ENCODE results near the gene PLA2G15.

PLA2G15 gene

DNA sequence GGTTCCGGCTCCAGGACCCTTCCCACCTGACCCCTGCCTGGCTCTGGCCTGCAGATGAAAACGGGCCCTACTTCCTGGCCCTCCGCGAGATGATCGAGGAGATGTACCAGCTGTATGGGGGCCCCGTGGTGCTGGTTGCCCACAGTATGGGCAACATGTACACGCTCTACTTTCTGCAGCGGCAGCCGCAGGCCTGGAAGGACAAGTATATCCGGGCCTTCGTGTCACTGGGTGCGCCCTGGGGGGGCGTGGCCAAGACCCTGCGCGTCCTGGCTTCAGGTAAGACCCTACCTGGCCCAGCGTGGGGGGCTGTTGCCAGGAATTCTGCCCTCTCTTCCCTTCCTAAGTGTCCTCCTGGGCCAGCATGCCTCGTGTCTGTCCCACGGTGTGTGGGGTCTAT is 10.5 kb downstream of the PLA2G15 start:
- DNase-seq: no peak

DNA sequence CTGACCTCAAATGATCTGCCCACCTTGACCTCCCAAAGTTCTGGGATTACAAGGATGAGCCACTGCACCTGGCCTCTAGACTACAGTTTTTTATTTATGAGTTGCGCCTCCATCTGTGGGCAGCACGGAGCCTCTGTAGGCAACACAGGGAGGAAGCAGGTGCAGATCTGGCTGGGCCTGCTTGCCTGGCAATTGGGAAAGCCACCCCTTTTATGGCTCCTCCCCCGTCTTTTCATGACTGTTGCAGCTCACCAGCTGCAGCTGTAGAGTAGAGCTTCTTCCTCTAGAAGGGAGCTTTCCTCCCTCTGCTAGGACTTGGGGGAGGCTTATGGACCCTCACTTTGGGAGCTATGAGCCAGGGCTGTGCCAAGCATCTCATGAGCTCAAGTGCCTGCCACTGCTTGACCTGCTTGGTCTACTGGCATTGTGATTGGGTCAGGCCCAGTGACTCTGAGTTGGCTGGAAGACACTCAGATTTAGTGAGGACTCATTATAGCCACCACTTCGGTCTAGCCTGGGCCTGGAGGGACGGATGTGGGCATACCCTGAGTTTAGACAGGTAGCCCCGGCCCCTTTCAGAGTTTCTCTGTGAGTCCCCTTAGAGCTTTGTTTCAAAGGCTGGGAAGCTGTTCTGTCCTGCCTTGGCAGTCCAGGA is 12.2 kb downstream of the PLA2G15 start:
- DNase-seq: no peak

DNA sequence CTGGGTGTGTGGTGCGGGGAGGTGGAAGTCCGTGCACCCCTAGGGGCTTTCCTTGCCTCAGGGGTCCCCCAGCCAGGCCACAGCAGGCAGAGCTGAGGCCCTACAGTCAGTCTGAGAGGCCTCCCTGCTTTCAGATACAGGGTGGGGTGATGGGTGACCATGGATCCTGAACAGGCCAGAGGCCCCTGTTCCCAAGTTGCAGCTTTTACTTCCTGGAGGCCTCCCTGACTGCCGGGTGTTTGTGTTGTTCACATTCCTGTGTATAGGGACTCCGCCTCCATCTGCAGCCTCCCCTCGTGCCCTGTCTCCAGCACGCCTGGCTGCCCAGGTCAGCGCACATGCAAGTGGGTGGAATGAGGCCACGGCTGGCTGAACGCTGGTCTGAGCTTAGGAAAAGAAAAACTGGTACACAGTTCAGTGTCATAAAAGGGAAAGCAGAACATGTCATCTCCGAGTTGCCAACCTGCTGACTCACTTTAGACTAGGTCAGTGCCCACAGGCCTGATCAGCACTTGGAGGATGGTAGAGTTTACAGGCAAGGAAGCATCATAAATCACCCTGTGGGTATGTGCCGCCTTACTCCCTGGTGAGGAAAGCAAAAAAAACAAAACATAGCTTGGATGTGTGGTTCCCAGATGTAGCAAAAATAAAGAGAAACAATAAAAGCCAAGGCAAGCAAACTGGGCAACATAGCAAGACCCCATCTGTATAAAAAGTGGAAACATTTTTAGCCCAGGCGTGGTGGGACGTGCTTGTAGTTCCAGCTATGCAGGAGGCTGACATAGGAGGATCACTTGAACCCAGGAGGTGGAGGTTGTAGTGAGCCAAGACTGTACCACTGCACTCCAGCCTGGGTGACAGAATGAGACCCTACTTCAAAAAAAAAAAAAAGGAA is 13.0 kb downstream of the PLA2G15 start:
- no peak for DNase-seq

DNA sequence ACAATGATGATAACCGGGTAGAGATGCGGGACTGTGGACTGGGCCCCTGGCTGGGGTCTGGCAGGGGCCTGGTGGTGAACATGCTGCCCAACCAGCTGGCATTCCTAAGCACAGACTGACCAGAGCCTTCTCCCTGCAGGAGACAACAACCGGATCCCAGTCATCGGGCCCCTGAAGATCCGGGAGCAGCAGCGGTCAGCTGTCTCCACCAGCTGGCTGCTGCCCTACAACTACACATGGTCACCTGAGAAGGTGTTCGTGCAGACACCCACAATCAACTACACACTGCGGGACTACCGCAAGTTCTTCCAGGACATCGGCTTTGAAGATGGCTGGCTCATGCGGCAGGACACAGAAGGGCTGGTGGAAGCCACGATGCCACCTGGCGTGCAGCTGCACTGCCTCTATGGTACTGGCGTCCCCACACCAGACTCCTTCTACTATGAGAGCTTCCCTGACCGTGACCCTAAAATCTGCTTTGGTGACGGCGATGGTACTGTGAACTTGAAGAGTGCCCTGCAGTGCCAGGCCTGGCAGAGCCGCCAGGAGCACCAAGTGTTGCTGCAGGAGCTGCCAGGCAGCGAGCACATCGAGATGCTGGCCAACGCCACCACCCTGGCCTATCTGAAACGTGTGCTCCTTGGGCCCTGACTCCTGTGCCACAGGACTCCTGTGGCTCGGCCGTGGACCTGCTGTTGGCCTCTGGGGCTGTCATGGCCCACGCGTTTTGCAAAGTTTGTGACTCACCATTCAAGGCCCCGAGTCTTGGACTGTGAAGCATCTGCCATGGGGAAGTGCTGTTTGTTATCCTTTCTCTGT is 14.0 kb downstream of the PLA2G15 start:
- DNase-seq: no peak

DNA sequence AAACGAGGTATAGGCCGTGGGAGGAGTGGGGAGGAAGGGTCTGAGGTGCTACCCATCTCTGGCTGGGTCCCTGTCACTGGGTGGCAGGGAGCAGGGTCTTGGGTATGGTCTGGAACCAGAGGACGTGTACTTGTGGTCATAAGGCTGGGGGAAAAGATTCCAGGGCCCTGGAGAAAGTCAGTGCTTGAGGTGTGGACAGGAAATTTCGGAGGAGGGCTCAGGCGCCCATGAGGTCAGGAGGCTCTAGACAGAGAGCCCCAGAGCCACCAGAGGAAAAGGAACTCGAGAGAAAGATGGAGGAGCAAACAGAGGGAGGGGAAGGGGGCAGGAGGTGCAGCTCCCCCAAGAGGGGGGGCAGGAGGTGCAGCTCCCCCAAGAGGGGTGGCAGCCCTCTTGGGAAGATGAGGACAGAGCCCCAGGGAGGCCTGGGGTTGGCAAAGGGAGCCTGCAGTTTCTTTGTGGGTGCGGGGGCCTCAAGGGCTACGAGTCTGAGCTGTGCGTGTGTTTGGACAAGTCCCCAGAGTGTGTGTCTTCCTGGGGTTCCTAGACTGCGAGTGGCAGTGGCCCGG is 18.5 kb downstream of the PLA2G15 start:
- no peak for DNase-seq

DNA sequence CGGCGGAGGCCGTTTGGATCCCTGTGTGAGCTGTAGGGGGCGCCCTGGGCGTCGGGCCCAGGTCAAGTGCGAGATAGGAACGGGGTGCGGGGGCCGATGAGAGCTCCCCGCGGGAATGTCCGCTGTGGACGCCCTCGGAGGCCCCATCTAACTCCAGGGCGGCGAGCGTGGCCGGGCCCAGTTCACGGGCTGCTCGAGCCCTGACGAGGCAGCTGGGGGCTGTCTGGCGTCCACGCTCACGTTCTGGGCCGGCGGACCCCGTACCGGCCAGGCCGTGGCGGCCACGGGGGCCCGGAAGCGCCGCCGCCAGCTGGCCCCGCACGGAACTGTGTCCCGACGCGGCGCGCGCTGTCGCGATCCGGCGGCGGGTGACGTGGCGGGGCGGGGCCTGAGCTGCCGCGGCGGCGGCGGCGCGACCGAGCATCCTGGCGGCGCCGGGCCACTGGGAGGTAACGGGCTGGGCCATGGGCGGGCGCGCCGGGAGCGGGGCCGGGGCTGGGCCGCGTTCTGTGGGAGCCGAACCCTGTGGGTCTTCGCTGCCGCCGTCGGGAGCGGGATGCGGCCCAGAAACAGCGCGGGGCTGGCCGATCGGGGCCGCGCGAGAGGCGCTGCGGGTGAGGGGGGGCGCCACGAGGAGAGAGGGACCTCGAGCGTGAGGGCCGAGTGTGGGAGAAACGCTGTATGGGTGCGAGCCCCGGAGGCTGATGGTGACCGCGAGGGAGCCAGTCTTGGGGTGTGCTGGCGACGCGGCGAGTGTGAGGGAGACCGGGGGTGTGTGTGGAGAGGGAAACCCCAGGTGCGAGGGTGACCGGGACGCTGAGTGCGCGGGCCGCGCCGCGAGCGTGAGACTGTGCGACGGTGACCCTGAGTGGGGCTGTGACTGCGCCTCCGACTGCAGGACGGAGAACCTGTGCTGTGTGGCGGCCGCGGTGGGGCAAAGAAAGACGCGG is 19.2 kb downstream of the PLA2G15 start, which contains the start of gene SLC7A6:
Gene SLC7A6, plus strand, starts transcription at position 399 of the 950 bp plus-strand sequence. CDS start 10,201 bp downstream, outside the sequence.
- DNase-seq: peak; percentile 59

DNA sequence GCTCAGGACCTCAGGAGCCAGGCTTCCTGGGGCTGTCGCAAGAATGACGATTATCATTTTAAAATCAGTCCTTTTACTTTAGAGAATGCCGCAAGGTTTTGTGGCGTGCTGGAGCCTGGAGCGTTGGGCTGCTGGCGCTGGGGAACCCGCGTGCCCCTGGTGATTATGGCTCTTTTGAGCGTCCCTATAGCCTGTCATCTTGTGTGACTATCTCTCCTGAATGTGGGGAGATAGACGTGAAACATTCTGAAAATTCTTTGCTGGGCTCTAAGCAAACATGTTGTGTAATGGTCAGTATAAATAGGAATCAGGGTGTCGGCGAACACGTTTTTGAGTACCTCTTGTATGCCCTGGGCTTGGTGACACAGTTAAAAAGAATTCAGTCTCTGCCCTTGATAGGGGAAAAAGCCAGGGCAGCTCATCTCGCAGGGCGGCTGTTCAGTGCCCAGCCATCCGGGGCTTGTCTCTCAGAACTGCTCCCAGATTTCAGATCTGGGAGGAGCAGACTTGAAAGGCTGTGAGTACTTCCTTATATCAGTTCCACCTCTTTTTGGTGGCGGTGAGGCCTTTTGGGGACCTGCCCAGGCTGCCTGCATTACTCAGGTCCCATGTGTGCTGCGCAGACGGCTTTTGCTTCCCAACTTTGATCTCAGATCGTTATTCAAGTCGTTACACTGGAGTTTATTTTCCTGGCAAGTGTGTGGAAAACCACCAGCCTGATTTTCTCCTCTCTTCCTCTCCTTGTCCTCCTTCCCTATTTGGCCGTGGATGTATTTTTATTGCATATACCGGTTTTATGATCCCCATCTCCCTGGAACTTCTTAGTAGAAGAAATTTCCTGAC is 20.1 kb downstream of the PLA2G15 start:
- peak; percentile 12 for DNase-seq

DNA sequence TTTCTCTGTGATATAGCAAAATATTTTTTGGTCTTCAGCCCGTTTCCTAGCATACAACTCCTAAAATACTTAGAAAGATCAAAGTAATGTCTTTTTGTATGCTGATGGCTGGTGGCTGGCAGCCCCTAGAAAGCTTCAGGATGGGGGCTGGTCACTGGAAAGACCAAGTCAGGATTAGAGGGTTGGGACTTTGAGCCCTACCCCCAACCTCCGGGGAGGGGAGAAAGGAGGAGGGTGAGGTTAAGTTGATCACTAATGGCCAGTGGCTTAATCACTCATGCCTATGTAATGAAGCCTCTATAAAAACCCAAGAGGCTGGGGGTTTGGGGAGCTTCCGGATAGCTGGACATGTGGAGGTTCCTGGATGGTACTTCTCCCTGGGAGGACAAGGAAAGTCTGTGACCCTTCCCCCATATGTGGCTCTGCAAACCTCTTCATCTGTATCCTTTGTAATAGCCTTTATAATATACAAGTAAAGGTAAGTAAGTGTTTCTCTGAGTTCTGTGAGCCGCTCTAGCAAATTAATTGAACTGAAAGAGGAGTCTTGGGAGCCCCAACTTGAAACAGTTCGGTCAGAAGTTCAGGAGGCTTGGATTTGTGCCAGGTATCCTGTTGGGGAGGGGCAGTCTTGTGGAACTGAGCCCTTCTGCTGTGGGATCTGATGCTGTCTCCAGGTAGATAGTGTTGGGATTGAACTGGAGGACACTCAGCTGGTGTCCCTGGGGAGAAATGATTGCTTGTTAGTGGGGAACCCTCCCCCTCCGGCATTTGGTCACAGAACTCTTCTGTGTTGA is 22.6 kb downstream of the PLA2G15 start:
- peak; percentile 93 for DNase-seq

DNA sequence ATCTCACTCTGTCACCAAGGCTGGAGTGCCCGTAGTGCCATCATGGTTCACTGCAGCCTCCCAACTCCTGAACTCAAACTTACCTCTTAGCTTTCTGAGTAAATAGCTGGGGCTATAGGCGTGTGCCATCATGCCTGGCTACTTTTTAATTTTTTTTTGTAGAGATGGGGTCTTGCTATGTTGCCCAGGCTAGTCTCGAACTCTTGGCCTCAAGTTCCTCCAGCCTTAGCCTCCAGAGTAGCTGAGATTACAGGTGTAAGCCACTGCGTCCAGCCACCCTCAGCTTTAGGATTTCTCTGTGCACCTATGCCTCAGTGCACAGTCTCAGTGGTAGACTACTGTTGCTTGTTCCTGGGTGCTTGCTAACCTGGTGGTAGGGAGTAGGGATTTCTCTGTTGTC is 24.6 kb downstream of the PLA2G15 start:
- no peak for DNase-seq

DNA sequence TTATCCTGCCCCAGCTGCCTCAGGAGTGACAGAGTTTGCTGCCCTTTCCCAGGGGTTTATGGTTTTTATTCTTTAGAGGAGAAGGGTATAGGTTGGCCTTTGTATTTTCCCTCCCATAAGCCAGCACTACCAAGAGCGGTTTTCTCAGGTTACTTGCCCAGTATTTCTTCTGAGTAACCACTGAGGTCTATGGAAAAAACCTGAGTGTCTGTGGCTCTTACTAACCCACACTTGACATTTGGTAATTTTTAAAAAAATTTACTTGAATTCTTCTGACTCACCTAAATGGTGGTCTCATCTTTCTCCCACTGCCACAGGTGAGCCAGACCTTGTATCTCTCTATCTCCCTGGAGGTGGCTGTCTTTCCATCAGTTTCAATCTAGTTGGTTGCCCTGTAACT is 25.2 kb downstream of the PLA2G15 start:
- DNase-seq: no peak

DNA sequence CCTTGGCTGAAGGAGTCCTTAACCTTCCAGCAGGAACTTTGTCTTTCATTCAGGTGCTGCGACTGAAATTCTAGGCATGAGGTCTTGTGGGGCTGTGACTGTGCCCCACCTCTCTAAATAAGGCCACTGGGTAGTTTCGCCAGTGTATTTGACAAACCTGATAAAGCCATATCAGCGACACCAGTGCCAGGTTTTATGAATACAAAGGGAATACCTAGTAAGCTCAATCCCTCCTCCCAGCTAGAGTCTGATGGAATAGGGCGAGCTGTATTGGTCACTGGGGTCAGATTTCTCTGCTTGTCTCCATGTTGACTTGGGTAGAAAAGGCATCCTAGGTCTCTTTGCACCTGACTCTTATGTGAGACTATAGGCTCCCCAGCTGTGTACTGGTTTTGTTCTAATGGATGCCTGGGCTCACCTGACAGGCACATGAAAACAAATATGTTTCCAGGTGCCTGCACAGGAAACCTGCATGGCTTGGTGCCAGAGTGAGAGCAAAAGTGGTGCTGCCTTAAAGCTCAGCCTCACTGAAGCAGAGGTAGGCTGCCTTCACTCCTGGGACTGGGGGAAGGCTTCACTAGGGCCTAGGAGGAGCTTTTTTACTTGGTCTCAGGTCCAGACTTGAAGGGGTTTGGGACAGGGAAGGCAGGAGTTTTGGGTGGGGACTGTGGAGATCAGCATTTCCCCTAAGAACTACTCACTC is 27.5 kb downstream of the PLA2G15 start:
- DNase-seq: peak; percentile 86

DNA sequence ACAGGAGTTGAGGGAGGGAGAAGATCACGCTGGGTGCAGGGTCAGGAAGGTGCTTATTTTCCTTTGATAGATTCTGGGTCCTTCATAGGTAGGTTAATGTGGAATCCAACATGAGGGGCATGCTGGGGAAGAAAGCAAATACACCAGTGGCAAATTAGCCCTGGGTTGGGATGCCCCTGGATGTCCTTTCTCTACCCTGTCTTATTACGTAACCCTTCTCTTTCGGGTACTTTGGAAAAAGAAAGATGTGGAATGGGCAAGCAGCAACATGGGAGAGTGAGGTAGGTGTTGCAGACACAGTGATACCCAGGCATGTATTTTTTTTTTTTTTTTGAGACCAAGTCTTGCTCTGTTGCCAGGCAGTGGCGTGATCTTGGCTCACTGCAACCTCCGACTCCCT is 28.3 kb downstream of the PLA2G15 start:
- DNase-seq: no peak

DNA sequence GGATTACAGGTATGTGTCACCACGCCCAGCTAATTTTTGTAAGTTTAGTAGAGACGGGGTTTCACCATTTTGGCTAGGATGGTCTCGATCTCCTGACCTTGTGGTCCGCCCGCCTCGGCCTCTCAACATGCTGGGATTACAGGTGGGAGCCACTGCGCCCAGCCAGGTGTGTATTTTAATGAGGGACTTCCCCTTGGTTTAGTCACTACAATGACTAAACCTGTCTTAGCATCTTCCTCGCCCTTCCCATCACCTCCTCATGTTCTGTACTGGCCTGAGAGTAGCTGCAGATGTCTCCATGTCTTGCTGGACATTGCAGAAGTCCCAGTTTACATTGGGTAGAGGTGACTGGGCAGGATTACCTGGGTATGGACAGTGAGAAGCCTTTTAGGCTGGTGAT is 28.7 kb downstream of the PLA2G15 start:
- no peak for DNase-seq

DNA sequence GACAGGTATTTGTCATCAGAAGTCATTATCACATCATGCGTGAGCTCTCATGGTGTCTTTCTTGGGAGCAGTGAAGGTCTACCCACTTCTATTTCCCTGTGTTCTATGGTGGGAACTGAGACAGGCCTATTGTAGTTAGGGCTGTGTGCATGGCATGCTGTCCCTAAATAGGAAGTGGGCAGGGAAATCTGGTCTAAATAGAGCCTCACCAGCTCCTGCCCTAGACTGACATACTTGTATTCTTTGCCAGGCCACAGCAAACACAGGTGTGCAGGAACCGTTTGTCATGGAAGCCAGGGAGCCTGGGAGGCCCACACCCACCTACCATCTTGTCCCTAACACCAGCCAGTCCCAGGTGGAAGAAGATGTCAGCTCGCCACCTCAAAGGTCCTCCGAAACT is 29.3 kb downstream of the PLA2G15 start:
- DNase-seq: no peak

DNA sequence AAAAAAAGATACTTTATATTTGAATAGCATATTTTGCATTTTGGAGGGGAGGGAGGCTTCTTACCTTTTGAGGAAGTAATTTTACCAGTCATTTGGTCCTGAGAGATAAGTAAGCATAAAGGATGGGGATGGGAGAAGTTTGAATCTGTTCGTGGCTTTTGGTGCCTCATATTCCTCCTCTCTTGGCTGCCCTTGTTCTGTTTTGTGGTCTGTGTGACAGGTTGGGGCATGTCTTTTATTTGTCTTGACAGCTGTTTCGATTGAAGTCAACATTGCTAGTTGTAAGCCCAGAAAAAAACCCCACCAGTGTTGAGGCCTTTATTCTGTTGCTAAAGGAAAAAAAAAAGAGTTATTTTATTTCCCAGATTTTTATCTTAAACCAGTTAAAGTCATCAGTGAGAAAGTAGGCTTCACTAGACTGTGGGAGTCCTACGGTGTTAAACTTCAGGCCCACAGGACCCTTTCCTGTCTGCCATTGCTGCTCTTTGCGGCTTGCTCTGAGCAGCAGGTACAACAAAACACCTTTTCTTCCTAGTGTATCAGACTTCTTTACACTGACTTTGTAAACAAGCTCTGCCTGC is 30.5 kb downstream of the PLA2G15 start:
- peak; percentile 85 for DNase-seq

DNA sequence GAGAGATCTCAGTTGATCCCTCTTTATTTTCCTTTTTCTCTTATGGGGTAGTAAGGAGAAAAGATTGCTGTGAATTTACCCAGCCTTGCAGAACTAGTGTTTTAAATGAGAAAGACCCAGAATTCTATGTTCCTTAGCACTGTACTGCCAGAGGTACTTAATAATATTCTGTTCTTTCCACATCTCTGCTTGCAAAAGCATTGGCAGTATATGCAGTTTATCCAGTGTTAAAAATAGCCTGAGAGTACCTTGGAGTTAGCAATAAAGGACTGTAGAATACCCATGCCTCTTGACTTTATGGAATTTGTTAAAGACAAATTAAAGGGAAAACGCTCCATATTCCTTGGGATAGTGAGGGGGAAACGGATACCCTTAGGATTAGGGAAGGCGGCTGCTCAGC is 31.1 kb downstream of the PLA2G15 start:
- DNase-seq: no peak

DNA sequence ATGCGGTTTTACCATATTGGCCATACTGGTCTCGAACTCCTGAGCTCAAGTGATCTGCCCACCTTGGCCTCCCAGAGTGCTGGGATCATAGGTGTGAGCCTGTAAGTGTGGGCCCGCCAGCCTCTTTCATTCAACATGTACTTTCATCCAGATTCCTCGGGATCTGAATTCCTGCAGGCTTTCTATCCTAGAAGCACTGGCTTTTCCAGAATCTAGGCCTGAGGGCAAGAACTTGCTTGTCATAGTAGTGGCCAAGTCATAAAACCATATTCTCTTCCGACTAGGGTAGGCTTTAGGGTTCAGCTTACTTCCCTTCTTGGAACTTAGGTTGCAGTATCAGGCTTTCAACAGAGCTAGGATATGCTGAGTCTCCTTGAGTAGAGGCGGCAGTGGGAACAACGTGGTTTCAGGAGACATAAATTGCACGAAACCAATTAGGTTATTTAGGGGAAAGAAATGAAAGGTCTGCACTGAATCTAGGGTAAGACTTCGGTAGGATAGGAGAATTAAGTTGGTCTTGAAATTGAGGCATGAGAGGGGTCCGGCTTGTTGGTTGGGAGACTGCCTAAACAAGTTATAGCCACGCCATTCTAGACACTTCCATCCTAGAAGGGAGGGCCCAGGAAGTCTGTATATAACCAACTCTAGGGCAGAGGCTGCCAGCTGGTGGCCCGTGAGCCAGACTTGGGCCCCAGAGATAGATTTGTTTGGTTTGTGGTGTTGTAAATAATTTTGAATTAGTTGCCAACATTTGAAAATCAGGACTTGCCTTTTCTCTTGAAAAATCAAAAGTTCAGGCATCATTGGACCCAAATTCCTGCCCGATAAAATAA is 34.8 kb downstream of the PLA2G15 start:
- DNase-seq: no peak
